HUES64 (cell line): Measurements from ENCODE around the gene DNM2.

Experiments used
- H3K27ac ChIP-seq: 2 replicates; pipeline ENCODE4 v1.7.0; 2013; ENCODE audit warnings: low read depth, low read length, inconsistent platforms
- H3K27me3 ChIP-seq: 2 replicates; pipeline ENCODE4 v1.6.1; 2013; ENCODE audit warnings: mild to moderate bottlenecking, low read length; ENCODE audit not compliant: insufficient read depth
- H3K36me3 ChIP-seq: 2 replicates; pipeline ENCODE4 v1.6.1; 2013; ENCODE audit warnings: mild to moderate bottlenecking, low read length; ENCODE audit not compliant: insufficient read depth
- H3K4me1 ChIP-seq: 2 replicates; pipeline ENCODE4 v1.6.1; 2013; ENCODE audit warnings: mild to moderate bottlenecking, low read length, moderate library complexity; ENCODE audit not compliant: insufficient read depth
- H3K4me3 ChIP-seq: 2 replicates; pipeline ENCODE4 v1.5.1; 2013; ENCODE audit warnings: mild to moderate bottlenecking, low read length, moderate library complexity
- H3K9ac ChIP-seq: 2 replicates; pipeline ENCODE4 v1.6.1; 2013; ENCODE audit warnings: mild to moderate bottlenecking, low read depth, low read length
- H3K9me3 ChIP-seq: 2 replicates; pipeline ENCODE4 v1.6.1; 2013; ENCODE audit warnings: low read depth, low read length; ENCODE audit not compliant: insufficient read depth
- WGBS: fragments of 150-250, 120-280 bp; methylation state at CpG from one replicate; pipeline ENCODE4 v1.1.7; 2013; ENCODE audit warnings: missing lambda C conversion rate; 5-methylcytosine and 5-hydroxymethylcytosine counted together

Gene DNM2

GRCh38 chr19:10767726-10768125, 49.8 kb downstream of the DNM2 start:
- no peaks in the 10 kb centered on the region for H3K9me3 ChIP-seq
- 0 out of 2 replicates have a peak, but pooled peaks cover 5% of the 10 kb centered on the region for H3K4me1 ChIP-seq
- H3K4me3 ChIP-seq = no peak overlapping the region
- WGBS = 94% methylated on average over 10 of the region's 10 CpGs
- peaks cover 13% of the 10 kb centered on the region for H3K36me3 ChIP-seq
- no peak overlapping the region for H3K9ac ChIP-seq
- H3K27me3 ChIP-seq = no peaks in the 10 kb centered on the region
- H3K27ac ChIP-seq = no peak overlapping the region

- 93% methylated on average over 11 of the region's 11 CpGs for WGBS
- peaks cover 14% of the 10 kb centered on the region for H3K36me3 ChIP-seq
- H3K4me1 ChIP-seq = 0 out of 2 replicates have a peak, but pooled peaks cover 5% of the 10 kb centered on the region
Measured at GRCh38 chr19:10768369-10768768, 50.5 kb downstream of the DNM2 start.

DNA sequence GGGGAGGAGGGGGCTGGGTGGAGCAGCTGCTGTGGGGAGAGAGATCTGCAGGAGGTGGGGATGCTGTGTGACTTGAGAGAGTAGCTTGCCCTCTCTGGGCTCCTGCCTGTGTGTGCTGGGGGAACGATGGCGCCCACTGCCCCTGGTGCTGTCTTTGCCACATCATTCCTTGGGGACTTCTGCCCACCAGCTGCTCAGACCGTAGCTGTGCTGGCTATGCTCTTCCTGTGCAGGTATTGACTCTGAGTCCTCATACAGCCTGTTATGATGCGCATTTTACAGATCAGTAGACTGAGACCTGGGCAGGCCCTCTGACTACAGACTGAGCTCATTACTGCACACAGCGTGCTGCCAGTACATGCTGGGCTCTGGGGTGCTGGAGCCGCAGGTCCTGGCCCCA, 51.1 kb downstream of the DNM2 start:
- Histone ChIP-seq H3K9me3 (no peaks in the 10 kb centered on the region), H3K27me3 (no peaks in the 10 kb centered on the region), H3K4me3 (no peak overlapping the region), H3K27ac (peak overlapping the region; percentile 25; the same call in 1 of the 2 replicates), H3K36me3 (peaks cover 18% of the 10 kb centered on the region), H3K4me1 (0 out of 2 replicates have a peak, but pooled peaks cover 5% of the 10 kb centered on the region), H3K9ac (0 out of 2 replicates have a peak overlapping the region, but pooled peaks have one; percentile 22)
- WGBS = 90% methylated on average over 6 of the region's 6 CpGs

More at GRCh38 chr19:10768369-10768768, 50.5 kb downstream of the DNM2 start:
- H3K9me3 ChIP-seq = no peaks in the 10 kb centered on the region
- H3K27ac ChIP-seq = no peak overlapping the region
- no peak overlapping the region for H3K4me3 ChIP-seq
- no peaks in the 10 kb centered on the region for H3K27me3 ChIP-seq
- H3K9ac ChIP-seq = no peak overlapping the region

DNA sequence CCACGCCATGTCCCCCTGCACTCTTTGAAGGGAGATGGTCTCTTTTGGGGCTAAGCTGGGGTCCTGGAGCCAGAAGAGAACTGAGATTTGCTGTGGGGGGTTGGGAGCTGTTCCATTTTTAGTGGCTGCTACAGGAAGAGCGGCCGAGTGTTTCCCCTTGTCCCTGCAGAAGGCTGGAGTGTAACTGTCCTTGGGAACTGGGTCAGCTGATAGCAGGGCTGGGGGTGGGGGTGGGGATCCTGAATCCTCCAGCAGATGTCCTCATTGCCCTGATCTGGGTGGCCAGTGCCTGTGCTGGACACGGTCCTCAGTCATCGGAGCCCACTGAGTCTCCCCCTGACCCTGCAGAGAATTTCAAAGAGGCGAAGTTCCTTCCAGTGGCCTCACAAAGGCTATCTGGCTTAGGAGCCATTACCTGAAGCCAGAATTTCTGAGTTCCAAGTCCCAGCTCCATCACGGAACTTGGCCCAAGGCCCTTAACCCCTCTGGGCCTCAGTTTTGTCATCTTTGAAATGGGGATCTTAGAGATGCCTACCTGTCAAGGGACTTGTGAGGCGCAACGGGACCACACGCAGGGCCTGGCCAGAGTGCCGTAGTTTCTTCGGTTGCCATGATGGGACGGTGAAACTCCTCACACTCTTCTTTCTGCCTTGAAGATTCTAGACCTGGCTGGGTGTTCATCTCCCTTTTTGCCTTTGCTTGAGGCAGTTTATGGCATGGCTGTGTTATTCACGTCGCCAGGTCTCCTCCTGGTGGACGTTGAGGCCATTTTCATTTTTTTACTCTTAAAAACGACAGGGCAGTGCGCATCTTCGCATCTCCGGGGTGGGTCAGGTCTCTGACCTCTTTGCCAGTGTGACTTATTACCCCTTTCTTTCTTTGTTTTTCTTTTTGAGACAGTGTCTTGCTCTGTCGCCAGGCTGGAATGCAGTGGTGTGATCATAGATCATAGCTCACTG, 51.9 kb downstream of the DNM2 start:
- Histone ChIP-seq H3K27ac (peak overlapping the region; percentile 25; the same call in 1 of the 2 replicates), H3K9me3 (no peaks in the 10 kb centered on the region), H3K27me3 (no peaks in the 10 kb centered on the region), H3K36me3 (peaks cover 25% of the 10 kb centered on the region), H3K4me3 (no peak overlapping the region), H3K4me1 (0 out of 2 replicates have a peak, but pooled peaks cover 5% of the 10 kb centered on the region), H3K9ac (0 out of 2 replicates have a peak overlapping the region, but pooled peaks have one; percentile 22)
- WGBS = 86% methylated on average over 21 of the region's 21 CpGs

DNA sequence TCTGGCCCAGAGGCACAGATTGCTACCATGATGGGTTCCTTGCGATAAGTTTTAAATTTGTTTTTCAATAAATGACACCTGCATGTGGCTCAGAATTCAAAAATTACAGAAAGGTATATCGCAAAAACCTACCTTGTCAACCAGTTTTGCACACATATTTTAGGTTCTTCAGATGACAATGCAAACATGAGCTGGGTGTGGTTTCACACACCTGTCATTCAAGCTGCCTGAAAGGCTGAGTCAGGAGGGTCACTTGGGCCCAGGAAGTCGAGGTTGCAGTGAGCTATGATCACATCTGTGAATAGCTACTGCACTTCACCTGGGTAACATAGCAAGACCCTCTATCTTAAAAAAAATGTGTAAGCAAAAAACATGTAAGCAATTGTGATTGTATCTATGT, 56.1 kb downstream of the DNM2 start:
- Histone ChIP-seq H3K27ac (no peak overlapping the region), H3K36me3 (peaks cover 60% of the 10 kb centered on the region), H3K27me3 (no peaks in the 10 kb centered on the region), H3K4me3 (no peak overlapping the region), H3K9ac (no peak overlapping the region), H3K4me1 (0 out of 2 replicates have a peak, but pooled peaks cover 5% of the 10 kb centered on the region), H3K9me3 (no peaks in the 10 kb centered on the region)
- 91% methylated on average over 3 of the region's 3 CpGs for WGBS

- Histone ChIP-seq H3K27ac (no peak overlapping the region), H3K4me3 (no peak overlapping the region), H3K36me3 (peaks cover 67% of the 10 kb centered on the region), H3K9ac (no peak overlapping the region), H3K4me1 (no peaks in the 10 kb centered on the region), H3K9me3 (no peaks in the 10 kb centered on the region), H3K27me3 (no peaks in the 10 kb centered on the region)
- WGBS = 96% methylated on average over 6 of the region's 6 CpGs
Measured at GRCh38 chr19:10774893-10775292, 57.0 kb downstream of the DNM2 start.

- Histone ChIP-seq H3K4me1 (no peaks in the 10 kb centered on the region), H3K9ac (no peak overlapping the region), H3K9me3 (no peaks in the 10 kb centered on the region), H3K27ac (no peak overlapping the region), H3K36me3 (peaks cover 79% of the 10 kb centered on the region), H3K4me3 (no peak overlapping the region), H3K27me3 (no peaks in the 10 kb centered on the region)
- 95% methylated on average over 14 of the region's 14 CpGs for WGBS
Measured at GRCh38 chr19:10776900-10777650, 59.2 kb downstream of the DNM2 start.

- WGBS = 96% methylated on average over 6 of the region's 6 CpGs
- Histone ChIP-seq H3K9me3 (no peaks in the 10 kb centered on the region), H3K36me3 (peaks cover 88% of the 10 kb centered on the region), H3K4me1 (no peaks in the 10 kb centered on the region), H3K9ac (no peak overlapping the region), H3K27ac (no peak overlapping the region), H3K27me3 (no peaks in the 10 kb centered on the region), H3K4me3 (no peak overlapping the region)
Measured at GRCh38 chr19:10780368-10780767, 62.5 kb downstream of the DNM2 start.

GRCh38 chr19:10782795-10783194, 64.9 kb downstream of the DNM2 start:
- peaks cover 84% of the 10 kb centered on the region for H3K36me3 ChIP-seq

GRCh38 chr19:10784257-10784656, 66.4 kb downstream of the DNM2 start:
- Histone ChIP-seq H3K9ac (no peak overlapping the region), H3K27ac (no peak overlapping the region), H3K4me3 (no peak overlapping the region), H3K4me1 (no peaks in the 10 kb centered on the region), H3K27me3 (no peaks in the 10 kb centered on the region), H3K9me3 (no peaks in the 10 kb centered on the region), H3K36me3 (peaks cover 86% of the 10 kb centered on the region)
- WGBS = 96% methylated on average over 10 of the region's 10 CpGs

More at GRCh38 chr19:10782795-10783194, 64.9 kb downstream of the DNM2 start:
- WGBS = 96% methylated on average over 13 of the region's 13 CpGs
- no peaks in the 10 kb centered on the region for H3K9me3 ChIP-seq
- H3K27ac ChIP-seq = no peak overlapping the region
- no peak overlapping the region for H3K9ac ChIP-seq
- H3K27me3 ChIP-seq = no peaks in the 10 kb centered on the region
- no peaks in the 10 kb centered on the region for H3K4me1 ChIP-seq
- H3K4me3 ChIP-seq = no peak overlapping the region

- Histone ChIP-seq H3K9ac (no peak overlapping the region), H3K36me3 (peaks cover 79% of the 10 kb centered on the region), H3K27me3 (no peaks in the 10 kb centered on the region), H3K4me1 (no peaks in the 10 kb centered on the region), H3K4me3 (no peak overlapping the region), H3K9me3 (no peaks in the 10 kb centered on the region), H3K27ac (no peak overlapping the region)
- WGBS = 93% methylated on average over 8 of the region's 8 CpGs
Measured at GRCh38 chr19:10788146-10788545, 70.3 kb downstream of the DNM2 start.
